ENCODE measurements around the gene ADSL. TPM values are rescaled to one million over a fixed set of nuclear protein-coding genes. Genes with fewer than 3 reads are reported as not detected.

The ADSL gene
- total RNA-seq, 1 experiment from 2014 or later = 120 TPM

- no peak for DNase-seq
- no TSS peak for BruUV-seq (replicated peaks)
- Histone ChIP-seq H3K9me3 (no peaks in the 10 kb centered on the region), H3K27me3 (replicated peaks; ENCODE audit: control insufficient read depth, insufficient read depth, low read length) (no peaks in the 10 kb centered on the region), H3K4me3 (ENCODE audit: low read depth, low read length) (no peak overlapping the region), H3K36me3 (ENCODE audit: control insufficient read depth, insufficient read depth, low read length) (0 out of 2 replicates have a peak, but pooled peaks cover 1% of the 10 kb centered on the region), H3K4me1 (no peaks in the 10 kb centered on the region)
- CTCF ChIA-PET = no interaction called here
- no peak overlapping the region for H3K27ac Mint-ChIP-seq (ENCODE audit: unreplicated experiment)
- H3K4me3 Mint-ChIP-seq (ENCODE audit: unreplicated experiment) = no peak overlapping the region
- no peak for TF ChIP-seq CTCF (IDR thresholded peaks at IDR 0.05; ENCODE audit: insufficient read depth in 1 of 2, low read depth in 1 of 2, low read length in 1 of 2, severe bottlenecking in 1 of 2, unreplicated experiment in 1 of 2)
- no peaks in the 10 kb centered on the region for H3K4me1 Mint-ChIP-seq (ENCODE audit: low read depth, unreplicated experiment)
- H3K9me3 Mint-ChIP-seq (ENCODE audit: unreplicated experiment) = no peaks in the 10 kb centered on the region
- H3K36me3 Mint-ChIP-seq (ENCODE audit: insufficient read depth, unreplicated experiment) = peaks cover 35% of the 10 kb centered on the region
- POLR2A ChIA-PET = no interaction called here
- no peaks in the 10 kb centered on the region for H3K27me3 Mint-ChIP-seq (ENCODE audit: insufficient read depth, unreplicated experiment)
- intact Hi-C loops (cut with micrococcal nuclease; ENCODE audit: unreplicated experiment) = no loop called here
Observed at GRCh38 chr22:40417041-40417440, 70.7 kb downstream of the ADSL start.

- no peak overlapping the region for H3K4me3 Mint-ChIP-seq (ENCODE audit: unreplicated experiment)
- DNase-seq = no peak
- H3K27ac Mint-ChIP-seq (ENCODE audit: unreplicated experiment) = no peak overlapping the region
- BruUV-seq (replicated peaks) = no TSS peak
- H3K27me3 ChIP-seq (replicated peaks; ENCODE audit: control insufficient read depth, insufficient read depth, low read length) = no peaks in the 10 kb centered on the region
- no peaks in the 10 kb centered on the region for H3K27me3 Mint-ChIP-seq (ENCODE audit: insufficient read depth, unreplicated experiment)
- H3K36me3 ChIP-seq (ENCODE audit: control insufficient read depth, insufficient read depth, low read length) = 0 out of 2 replicates have a peak, but pooled peaks cover 1% of the 10 kb centered on the region
- ChIA-PET CTCF (no interaction called here), POLR2A (no interaction called here)
- no peaks in the 10 kb centered on the region for H3K4me1 ChIP-seq
- TF ChIP-seq CTCF (IDR thresholded peaks at IDR 0.05; ENCODE audit: insufficient read depth in 1 of 2, low read depth in 1 of 2, low read length in 1 of 2, severe bottlenecking in 1 of 2, unreplicated experiment in 1 of 2) = no peak
- no peaks in the 10 kb centered on the region for H3K4me1 Mint-ChIP-seq (ENCODE audit: low read depth, unreplicated experiment)
- no peak overlapping the region for H3K4me3 ChIP-seq (ENCODE audit: low read depth, low read length)
- peaks cover 36% of the 10 kb centered on the region for H3K36me3 Mint-ChIP-seq (ENCODE audit: insufficient read depth, unreplicated experiment)
- intact Hi-C loops (cut with micrococcal nuclease; ENCODE audit: unreplicated experiment) = no loop called here
- H3K9me3 Mint-ChIP-seq (ENCODE audit: unreplicated experiment) = no peaks in the 10 kb centered on the region
- H3K9me3 ChIP-seq = no peaks in the 10 kb centered on the region
Observed at GRCh38 chr22:40417881-40418280, 71.6 kb downstream of the ADSL start.

GRCh38 chr22:40418366-40419201 is 72.3 kb downstream of the ADSL start:
- no TSS peak for BruUV-seq (replicated peaks)
- H3K27me3 Mint-ChIP-seq (ENCODE audit: insufficient read depth, unreplicated experiment) = no peaks in the 10 kb centered on the region
- H3K4me1 Mint-ChIP-seq (ENCODE audit: low read depth, unreplicated experiment) = no peaks in the 10 kb centered on the region
- intact Hi-C loops (cut with micrococcal nuclease; ENCODE audit: unreplicated experiment) = no loop called here
- H3K9me3 Mint-ChIP-seq (ENCODE audit: unreplicated experiment) = no peaks in the 10 kb centered on the region
- no peak overlapping the region for H3K27ac Mint-ChIP-seq (ENCODE audit: unreplicated experiment)
- no peak for DNase-seq
- peaks cover 36% of the 10 kb centered on the region for H3K36me3 Mint-ChIP-seq (ENCODE audit: insufficient read depth, unreplicated experiment)
- Histone ChIP-seq H3K4me3 (ENCODE audit: low read depth, low read length) (no peak overlapping the region), H3K27me3 (replicated peaks; ENCODE audit: control insufficient read depth, insufficient read depth, low read length) (no peaks in the 10 kb centered on the region), H3K36me3 (ENCODE audit: control insufficient read depth, insufficient read depth, low read length) (0 out of 2 replicates have a peak, but pooled peaks cover 1% of the 10 kb centered on the region), H3K4me1 (no peaks in the 10 kb centered on the region), H3K9me3 (no peaks in the 10 kb centered on the region)
- ChIA-PET POLR2A (no interaction called here), CTCF (no interaction called here)
- no peak overlapping the region for H3K4me3 Mint-ChIP-seq (ENCODE audit: unreplicated experiment)
- TF ChIP-seq CTCF (IDR thresholded peaks at IDR 0.05; ENCODE audit: insufficient read depth in 1 of 2, low read depth in 1 of 2, low read length in 1 of 2, severe bottlenecking in 1 of 2, unreplicated experiment in 1 of 2) = no peak
